IMR-90 (cell line): ENCODE results near the gene CD99. TPM values are rescaled to one million over a fixed set of nuclear protein-coding genes. Genes with fewer than 3 reads are reported as not detected.

ENCODE experiments used
- ATAC-seq: fragments of 200-7000 bp; cut with Tn5 transposase; 2 replicates; pipeline ENCODE4 v1.9.1; 2020; ENCODE audit warnings: low read depth, mild to moderate bottlenecking, moderate library complexity
- BruUV-seq: library from RNA; stranded (reverse); fragments of 400-500 nt; replicated peaks from 2 replicates; lab custom pipeline; 2021; lab: Mats Ljungman, UMichigan
- CTCF ChIA-PET: fragments of 300-600 bp; formaldehyde crosslinking; extraction: SDS; loops from one replicate; lab custom pipeline; 2021; ENCODE audit warnings: antibody characterized with exemption; lab: Yijun Ruan, JAX
- POLR2A ChIA-PET: fragments of 300-600 bp; sonication (Branson Sonifier 250); formaldehyde crosslinking; loops from one replicate; lab custom pipeline; 2022; ENCODE audit warnings: antibody characterized with exemption; ENCODE audit not compliant: unreplicated experiment; lab: Charles Lee
- DNase-seq: peaks from one replicate; pipeline ENCODE4 v3.0.0; 2013
- H2AFZ ChIP-seq: replicated peaks from 2 replicates; pipeline ENCODE3; 2013; ENCODE audit warnings: low read length, mild to moderate bottlenecking; ENCODE audit not compliant: poor library complexity
- H2AK5ac ChIP-seq: 2 replicates; pipeline ENCODE4 v1.6.1; 2013; ENCODE audit warnings: low read depth, low read length, inconsistent platforms
- H2AK9ac ChIP-seq: replicated peaks from 2 replicates; pipeline ENCODE3; 2013; ENCODE audit warnings: mild to moderate bottlenecking, low read depth, low read length, moderate library complexity; ENCODE audit not compliant: poor library complexity
- H2BK120ac ChIP-seq: 2 replicates; pipeline ENCODE4 v1.6.1; 2013; ENCODE audit warnings: low read depth, low read length, inconsistent platforms
- H2BK15ac ChIP-seq: 3 replicates; pipeline ENCODE4 v1.6.1; 2013; ENCODE audit warnings: low read depth, low read length, inconsistent platforms
- H2BK20ac ChIP-seq: 2 replicates; pipeline ENCODE4 v1.6.1; 2013; ENCODE audit warnings: low read depth, mild to moderate bottlenecking, inconsistent platforms, low read length, moderate library complexity
- H2BK5ac ChIP-seq: 2 replicates; pipeline ENCODE4 v1.6.1; 2013; ENCODE audit warnings: mild to moderate bottlenecking, low read depth, low read length, inconsistent platforms; ENCODE audit not compliant: poor library complexity, severe bottlenecking
- H3K14ac ChIP-seq: replicated peaks from 2 replicates; pipeline ENCODE4 v1.6.1; 2013; ENCODE audit warnings: low read depth, low read length, inconsistent platforms
- H3K18ac ChIP-seq: 2 replicates; pipeline ENCODE4 v1.6.1; 2013; ENCODE audit warnings: low read depth, low read length, control low read depth
- H3K23ac ChIP-seq: 2 replicates; pipeline ENCODE4 v1.6.1; 2013; ENCODE audit warnings: low read depth, low read length, inconsistent platforms
- H3K27ac ChIP-seq: 2 replicates; pipeline ENCODE4 v1.5.1; 2013; ENCODE audit warnings: mild to moderate bottlenecking, control low read depth, low read length; ENCODE audit not compliant: insufficient read depth
- H3K27me3 ChIP-seq: 2 replicates; pipeline ENCODE4 v1.6.1; 2013; ENCODE audit warnings: low read length; ENCODE audit not compliant: control insufficient read depth, insufficient read depth
- H3K36me3 ChIP-seq: 2 replicates; pipeline ENCODE4 v1.6.1; 2013; ENCODE audit warnings: low read length, mixed read lengths; ENCODE audit not compliant: control insufficient read depth, insufficient read depth
- H3K4ac ChIP-seq: 2 replicates; pipeline ENCODE4 v1.6.1; 2013; ENCODE audit warnings: low read depth, low read length, inconsistent platforms
- H3K4me1 ChIP-seq: 2 replicates; pipeline ENCODE4 v1.6.1; 2013; ENCODE audit warnings: low read length, mixed read lengths; ENCODE audit not compliant: control insufficient read depth, insufficient read depth
- H3K4me2 ChIP-seq: 2 replicates; pipeline ENCODE4 v1.6.1; 2013; ENCODE audit warnings: low read depth, mild to moderate bottlenecking, control low read depth, low read length, moderate library complexity
- H3K4me3 ChIP-seq: 2 replicates; pipeline ENCODE4 v1.5.1; 2013; ENCODE audit warnings: low read depth, mild to moderate bottlenecking, control low read depth, low read length, moderate library complexity; ENCODE audit not compliant: insufficient read depth
- H3K56ac ChIP-seq: 2 replicates; pipeline ENCODE4 v1.6.1; 2013; ENCODE audit warnings: low read length, inconsistent platforms; ENCODE audit not compliant: insufficient read depth; ENCODE audit errors: extremely low read depth
- H3K79me1 ChIP-seq, 2 experiments: 2 replicates each; pipeline ENCODE4 v1.6.1; 2013; ENCODE audit warnings: low read length in 2 of 2, inconsistent platforms in 1 of 2, low read depth in 1 of 2
- H3K9ac ChIP-seq: 2 replicates; pipeline ENCODE4 v1.6.1; 2013; ENCODE audit warnings: low read depth, low read length, control low read depth
- H3K9me1 ChIP-seq: 2 replicates; pipeline ENCODE4 v1.6.1; 2013; ENCODE audit warnings: low read length, inconsistent platforms; ENCODE audit not compliant: insufficient read depth
- H3K9me3 ChIP-seq: 2 replicates; pipeline ENCODE4 v1.6.1; 2013; ENCODE audit warnings: low read length; ENCODE audit not compliant: control insufficient read depth, insufficient read depth
- H4K20me1 ChIP-seq: 2 replicates; pipeline ENCODE4 v1.6.1; 2013; ENCODE audit warnings: low read length, inconsistent platforms; ENCODE audit not compliant: insufficient read depth
- H4K5ac ChIP-seq: 2 replicates; pipeline ENCODE4 v1.6.1; 2013; ENCODE audit warnings: mild to moderate bottlenecking, low read depth, low read length, control low read depth
- H4K8ac ChIP-seq, 2 experiments: 2 replicates each; pipeline ENCODE4 v1.6.1; 2013; ENCODE audit warnings: low read depth in 2 of 2, low read length in 2 of 2, control low read depth in 1 of 2, inconsistent platforms in 1 of 2
- H4K91ac ChIP-seq: 2 replicates; pipeline ENCODE4 v1.6.1; 2013; ENCODE audit warnings: low read depth, low read length, inconsistent platforms; ENCODE audit not compliant: insufficient read depth
- CHD1 ChIP-seq: IDR thresholded peaks from 2 replicates; pipeline ENCODE4 v1.6.1; 2012; ENCODE audit warnings: low read depth, low read length, improper control_type of control experiment
- ELK1 ChIP-seq: fragments of 150-350 bp; IDR thresholded peaks from 2 replicates; pipeline ENCODE4 v1.6.1; 2016; ENCODE audit warnings: low read depth, mild to moderate bottlenecking, low read length, moderate library complexity, borderline replicate concordance
- FOS ChIP-seq: fragments of 150-350 bp; IDR thresholded peaks from 2 replicates; pipeline ENCODE4 v1.6.1; 2016; ENCODE audit warnings: low read depth, low read length
- MAFK ChIP-seq: IDR thresholded peaks from 2 replicates; pipeline ENCODE4 v1.6.1; 2012; ENCODE audit warnings: low read depth, low read length, improper control_type of control experiment
- MAZ ChIP-seq: IDR thresholded peaks from 2 replicates; pipeline ENCODE4 v1.6.1; 2012; ENCODE audit warnings: low read depth, mild to moderate bottlenecking, low read length, improper control_type of control experiment, moderate library complexity, borderline replicate concordance
- NFE2L2 ChIP-seq: fragments of 150-350 bp; IDR thresholded peaks from 2 replicates; pipeline ENCODE4 v1.6.1; 2016; ENCODE audit warnings: low read depth, mild to moderate bottlenecking, low read length
- POLR2A ChIP-seq: IDR thresholded peaks from 2 replicates; pipeline ENCODE4 v1.6.1; 2012; ENCODE audit warnings: mild to moderate bottlenecking, low read depth, low read length
- RAD21 ChIP-seq: IDR thresholded peaks from 2 replicates; pipeline ENCODE4 v1.6.1; 2012; ENCODE audit warnings: low read length, improper control_type of control experiment
- RCOR1 ChIP-seq: IDR thresholded peaks from 2 replicates; pipeline ENCODE4 v1.6.1; 2012; ENCODE audit warnings: mild to moderate bottlenecking, low read length, improper control_type of control experiment; ENCODE audit not compliant: insufficient replicate concordance
- RFX5 ChIP-seq: IDR thresholded peaks from 2 replicates; pipeline ENCODE4 v1.8.0; 2012; ENCODE audit warnings: low read depth, mild to moderate bottlenecking, low read length, moderate library complexity
- SMC3 ChIP-seq: fragments of 150-350 bp; IDR thresholded peaks from 2 replicates; pipeline ENCODE4 v1.6.1; 2016; ENCODE audit warnings: low read depth, mild to moderate bottlenecking, antibody characterized with exemption, low read length, moderate library complexity
- WGBS, 2 experiments: methylation state at CpG; one replicate each; pipeline versions ENCODE4 v1.1.5 to v1.1.7; 2013; ENCODE audit warnings: missing lambda C conversion rate in 2 of 2; ENCODE audit not compliant: insufficient read length in 1 of 2; ENCODE audit errors: extremely low coverage in 2 of 2; 5-methylcytosine and 5-hydroxymethylcytosine counted together
- dilution Hi-C: fragments of 300-500 bp; cut with HindIII; formaldehyde crosslinking; loops from one replicate; pipeline ENCODE4 v1.14.3; 2018; ENCODE audit warnings: low sequenced_read_pairs; ENCODE audit not compliant: unreplicated experiment
- in situ Hi-C: fragments of 300-500 bp; cut with MboI; formaldehyde crosslinking; loops from 3 replicates; pipeline ENCODE4 v1.14.3; 2019; ENCODE audit warnings: low sequenced_read_pairs, inconsistent platforms, mixed read lengths
- intact Hi-C: fragments of 100-400 bp; cut with micrococcal nuclease; formaldehyde crosslinking; loops from 2 replicates; pipeline ENCODE4 v1.10.0; 2022
- polyA plus RNA-seq, 3 experiments: library from polyadenylated mRNA; depleted of rRNA; stranded (reverse); fragments of >200 nt; gene quantifications; 2 replicates each; pipeline ENCODE4 v1.2.3, GENCODE V29; 2012; ENCODE audit warnings: low replicate concordance in 1 of 3
- total RNA-seq: library from RNA; depleted of rRNA; stranded (reverse); fragments of >200 nt; gene quantifications from 2 replicates; pipeline ENCODE4 v1.2.3, GENCODE V29; 2012
- TF ChIP-seq, protein P1 (sequence below): fragments of 150-350 bp; IDR thresholded peaks from 2 replicates; pipeline ENCODE4 v1.6.1; 2017; ENCODE audit warnings: mild to moderate bottlenecking, antibody characterized with exemption, low read length, low read depth
- TF ChIP-seq, protein P2 (sequence below): conservative IDR thresholded peaks from 2 replicates; pipeline ENCODE4 v1.5.1; 2012; ENCODE audit warnings: mild to moderate bottlenecking, low read depth, low read length, improper control_type of control experiment

The CD99 gene
- total and polyA plus RNA-seq, 2 of the 4 experiments (the other 2 are of a cell fraction) = 102 to 369 TPM

DNA sequence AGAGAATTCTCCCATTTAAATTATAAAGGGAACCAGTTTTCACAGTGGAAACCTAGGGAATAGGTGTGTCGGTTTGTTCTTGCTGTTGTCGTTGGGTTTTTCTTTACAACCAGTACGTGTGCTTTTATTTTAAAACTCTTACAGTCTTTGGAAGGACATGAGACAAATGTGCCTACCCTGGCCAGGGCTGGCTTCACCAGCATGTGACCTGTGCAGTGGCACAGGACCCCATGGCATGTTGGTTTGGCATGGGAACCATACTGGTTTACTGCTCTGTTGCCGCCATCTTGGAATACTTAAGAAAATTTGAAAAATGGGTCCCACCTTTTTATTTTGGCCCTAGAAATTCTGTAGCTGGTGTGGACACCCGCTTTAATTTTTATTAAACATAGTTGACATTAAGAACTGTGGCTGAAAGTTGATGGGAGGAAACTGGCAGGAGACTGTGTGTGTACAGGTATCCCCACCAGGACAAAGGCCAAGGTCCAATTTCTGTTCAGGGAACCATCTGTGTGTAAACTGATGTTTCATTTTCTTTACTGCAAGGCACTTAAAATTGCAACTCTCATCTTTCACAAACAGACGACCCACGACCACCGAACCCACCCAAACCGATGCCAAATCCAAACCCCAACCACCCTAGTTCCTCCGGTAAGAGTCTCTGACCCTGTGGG, 28.8 kb downstream of the CD99 start:
- no CpG with 5 or more reads among the region's 10 CpGs for WGBS, 2 experiments
- dilution Hi-C loops = no loop called here
- Histone ChIP-seq H3K36me3 (peaks cover 54% of the 10 kb centered on the region), H3K9me3 (no peaks in the 10 kb centered on the region), H4K20me1 (no peaks in the 10 kb centered on the region; the same call in 1 of the 2 replicates), H3K9ac (no peak overlapping the region), H3K18ac (no peak overlapping the region), H3K56ac (no peak overlapping the region), H3K79me1 (peaks cover 5 to 29% of the 10 kb centered on the region in 2 experiments; a peak in 3 of 4 replicates), H2AK9ac (no peak overlapping the region), H4K5ac (no peak overlapping the region), H2BK15ac (no peak overlapping the region), H3K27me3 (no peaks in the 10 kb centered on the region), H2AK5ac (no peak overlapping the region), H3K4me3 (no peak overlapping the region), H3K4me1 (no peaks in the 10 kb centered on the region), H3K4me2 (no peak overlapping the region), H3K9me1 (peaks cover 3% of the 10 kb centered on the region; the same call in 1 of the 2 replicates), H3K4ac (no peak overlapping the region), H4K91ac (no peak overlapping the region), H2AFZ (no peak overlapping the region), H3K14ac (no peak overlapping the region), H4K8ac (no peak overlapping the region), H3K23ac (no peak overlapping the region), H2BK120ac (no peak overlapping the region), H2BK5ac (no peak overlapping the region), H2BK20ac (no peak overlapping the region), H3K27ac (no peak overlapping the region)
- ChIA-PET POLR2A (no interaction called here), CTCF (no interaction called here)
- DNase-seq (no peak), ATAC-seq (no peak)
- intact Hi-C loops = no loop called here
- BruUV-seq = no TSS peak
- TF ChIP-seq RCOR1 (no peak), CHD1 (no peak), POLR2A (no peak), FOS (no peak), RAD21 (no peak), ELK1 (no peak), NFE2L2 (no peak), SMC3 (no peak), MAZ (no peak), RFX5 (no peak), MAFK (no peak)
- TF ChIP-seq, protein P1, sequence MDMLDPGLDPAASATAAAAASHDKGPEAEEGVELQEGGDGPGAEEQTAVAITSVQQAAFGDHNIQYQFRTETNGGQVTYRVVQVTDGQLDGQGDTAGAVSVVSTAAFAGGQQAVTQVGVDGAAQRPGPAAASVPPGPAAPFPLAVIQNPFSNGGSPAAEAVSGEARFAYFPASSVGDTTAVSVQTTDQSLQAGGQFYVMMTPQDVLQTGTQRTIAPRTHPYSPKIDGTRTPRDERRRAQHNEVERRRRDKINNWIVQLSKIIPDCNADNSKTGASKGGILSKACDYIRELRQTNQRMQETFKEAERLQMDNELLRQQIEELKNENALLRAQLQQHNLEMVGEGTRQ = no peak
- TF ChIP-seq, protein P2, sequence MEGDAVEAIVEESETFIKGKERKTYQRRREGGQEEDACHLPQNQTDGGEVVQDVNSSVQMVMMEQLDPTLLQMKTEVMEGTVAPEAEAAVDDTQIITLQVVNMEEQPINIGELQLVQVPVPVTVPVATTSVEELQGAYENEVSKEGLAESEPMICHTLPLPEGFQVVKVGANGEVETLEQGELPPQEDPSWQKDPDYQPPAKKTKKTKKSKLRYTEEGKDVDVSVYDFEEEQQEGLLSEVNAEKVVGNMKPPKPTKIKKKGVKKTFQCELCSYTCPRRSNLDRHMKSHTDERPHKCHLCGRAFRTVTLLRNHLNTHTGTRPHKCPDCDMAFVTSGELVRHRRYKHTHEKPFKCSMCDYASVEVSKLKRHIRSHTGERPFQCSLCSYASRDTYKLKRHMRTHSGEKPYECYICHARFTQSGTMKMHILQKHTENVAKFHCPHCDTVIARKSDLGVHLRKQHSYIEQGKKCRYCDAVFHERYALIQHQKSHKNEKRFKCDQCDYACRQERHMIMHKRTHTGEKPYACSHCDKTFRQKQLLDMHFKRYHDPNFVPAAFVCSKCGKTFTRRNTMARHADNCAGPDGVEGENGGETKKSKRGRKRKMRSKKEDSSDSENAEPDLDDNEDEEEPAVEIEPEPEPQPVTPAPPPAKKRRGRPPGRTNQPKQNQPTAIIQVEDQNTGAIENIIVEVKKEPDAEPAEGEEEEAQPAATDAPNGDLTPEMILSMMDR = no peak
- in situ Hi-C loops = no loop called here
